WI38 (cell line): ENCODE data around the gene SNPH.

Experiments used
- H3K4me3 ChIP-seq: 2 replicates; pipeline ENCODE4 v1.5.1; 2011; ENCODE audit warnings: low read depth, mild to moderate bottlenecking, control low read depth, low read length
- TF ChIP-seq, protein P1 (sequence below): IDR thresholded peaks from 2 replicates; pipeline ENCODE4 v1.5.1; 2012; ENCODE audit warnings: low read depth, mild to moderate bottlenecking, control low read depth, low read length

Gene SNPH

DNA sequence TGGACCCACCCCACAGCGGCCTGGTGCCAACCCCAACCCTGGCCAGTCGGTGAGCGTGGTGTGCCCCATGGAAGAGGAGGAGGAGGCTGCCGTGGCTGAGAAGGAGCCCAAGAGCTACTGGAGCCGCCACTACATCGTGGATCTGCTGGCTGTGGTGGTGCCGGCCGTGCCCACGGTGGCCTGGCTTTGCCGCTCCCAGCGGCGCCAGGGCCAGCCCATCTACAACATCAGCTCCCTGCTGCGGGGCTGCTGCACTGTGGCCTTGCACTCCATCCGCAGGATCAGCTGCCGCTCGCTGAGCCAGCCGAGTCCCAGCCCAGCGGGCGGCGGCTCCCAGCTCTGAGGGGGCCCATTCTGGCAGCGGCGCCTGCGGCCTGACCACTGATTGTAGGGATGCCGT lies 39.6 kb downstream of the SNPH start:
- TF ChIP-seq, protein P1, sequence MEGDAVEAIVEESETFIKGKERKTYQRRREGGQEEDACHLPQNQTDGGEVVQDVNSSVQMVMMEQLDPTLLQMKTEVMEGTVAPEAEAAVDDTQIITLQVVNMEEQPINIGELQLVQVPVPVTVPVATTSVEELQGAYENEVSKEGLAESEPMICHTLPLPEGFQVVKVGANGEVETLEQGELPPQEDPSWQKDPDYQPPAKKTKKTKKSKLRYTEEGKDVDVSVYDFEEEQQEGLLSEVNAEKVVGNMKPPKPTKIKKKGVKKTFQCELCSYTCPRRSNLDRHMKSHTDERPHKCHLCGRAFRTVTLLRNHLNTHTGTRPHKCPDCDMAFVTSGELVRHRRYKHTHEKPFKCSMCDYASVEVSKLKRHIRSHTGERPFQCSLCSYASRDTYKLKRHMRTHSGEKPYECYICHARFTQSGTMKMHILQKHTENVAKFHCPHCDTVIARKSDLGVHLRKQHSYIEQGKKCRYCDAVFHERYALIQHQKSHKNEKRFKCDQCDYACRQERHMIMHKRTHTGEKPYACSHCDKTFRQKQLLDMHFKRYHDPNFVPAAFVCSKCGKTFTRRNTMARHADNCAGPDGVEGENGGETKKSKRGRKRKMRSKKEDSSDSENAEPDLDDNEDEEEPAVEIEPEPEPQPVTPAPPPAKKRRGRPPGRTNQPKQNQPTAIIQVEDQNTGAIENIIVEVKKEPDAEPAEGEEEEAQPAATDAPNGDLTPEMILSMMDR, result no peak

GRCh38 chr20:1306316-1307135 lies 40.4 kb downstream of the SNPH start:
- TF ChIP-seq, protein P1, result no peak
- no peak overlapping the region for H3K4me3 ChIP-seq

More for the DNA sequence above, 39.6 kb downstream of the SNPH start:
- no peak overlapping the region for H3K4me3 ChIP-seq

- no peak overlapping the region for H3K4me3 ChIP-seq
- TF ChIP-seq, protein P1, result no peak
Observed at GRCh38 chr20:1307171-1307570, 41.1 kb downstream of the SNPH start.

DNA sequence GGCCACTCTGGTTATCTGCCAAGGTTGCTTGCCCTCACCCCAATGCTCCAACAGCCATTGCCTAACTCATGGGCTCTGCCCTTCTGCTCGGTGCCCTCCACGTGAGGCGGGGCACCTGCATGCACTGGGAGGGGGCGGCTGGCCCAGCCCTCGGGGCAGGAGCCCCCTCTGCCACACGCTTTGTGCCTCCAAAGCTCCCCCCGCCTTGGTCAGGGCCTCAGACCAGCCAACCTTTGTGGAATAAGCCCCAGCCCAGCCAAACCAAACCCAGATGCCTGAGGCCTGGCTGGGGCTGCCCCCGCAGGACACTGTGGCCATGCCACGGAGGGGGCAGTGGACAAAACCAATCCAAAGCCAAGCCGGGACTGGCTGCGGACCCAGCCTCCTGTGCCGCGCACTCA lies 41.5 kb downstream of the SNPH start:
- H3K4me3 ChIP-seq, result no peak overlapping the region
- TF ChIP-seq, protein P1, result no peak

DNA sequence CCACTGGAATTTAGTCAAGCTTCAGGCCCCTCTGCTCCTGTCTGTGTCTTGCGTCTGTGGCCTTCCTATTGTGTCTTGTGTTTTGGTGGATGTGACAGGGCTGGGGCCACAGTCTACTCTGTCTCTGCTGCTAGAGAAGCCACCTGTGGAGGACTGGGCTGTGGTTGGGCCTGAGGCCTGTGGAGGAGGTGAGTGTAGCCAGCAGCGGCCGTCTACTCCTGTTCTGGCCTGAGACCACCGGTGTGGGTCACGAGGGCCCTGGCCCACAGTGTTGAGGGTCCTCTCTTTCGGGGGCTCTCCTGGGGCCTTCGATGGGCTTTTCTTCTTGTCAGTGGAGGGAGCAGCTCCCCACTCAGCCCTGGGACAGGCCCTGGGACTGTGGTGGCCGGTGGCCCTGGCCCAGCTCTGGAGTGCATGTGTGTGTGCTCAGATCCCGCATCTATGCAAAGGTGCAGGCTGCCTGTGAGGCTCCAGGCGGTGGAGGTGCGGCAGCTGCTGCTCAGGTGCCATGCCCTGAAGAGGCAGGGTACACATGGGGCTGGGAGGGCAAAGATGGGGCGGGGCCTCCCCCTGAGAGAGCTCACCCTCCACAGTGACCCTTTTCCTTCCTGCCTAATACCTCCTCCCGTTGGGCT lies 42.1 kb downstream of the SNPH start:
- TF ChIP-seq, protein P1, result no peak
- no peak overlapping the region for H3K4me3 ChIP-seq

DNA sequence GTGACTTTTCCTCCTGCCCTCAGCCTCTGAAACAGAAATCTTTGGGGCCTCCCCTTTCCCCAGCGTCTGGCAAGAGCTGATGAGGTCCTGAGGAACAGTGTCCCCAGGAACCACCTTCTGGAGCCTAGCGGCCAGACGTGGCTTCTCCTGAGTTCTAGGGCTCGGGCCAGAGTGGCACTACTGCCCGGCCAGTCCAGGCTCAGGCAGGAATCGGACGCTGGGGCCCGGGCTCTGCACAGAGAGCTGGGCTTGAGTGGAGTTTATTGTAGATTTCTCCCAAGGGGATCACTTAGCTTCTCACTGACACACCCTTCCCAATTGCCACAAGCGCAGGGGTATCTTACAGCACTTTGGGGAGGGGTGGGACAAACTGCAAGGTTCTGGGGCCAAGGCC lies 42.6 kb downstream of the SNPH start:
- TF ChIP-seq, protein P1, result no peak
- no peak overlapping the region for H3K4me3 ChIP-seq

DNA sequence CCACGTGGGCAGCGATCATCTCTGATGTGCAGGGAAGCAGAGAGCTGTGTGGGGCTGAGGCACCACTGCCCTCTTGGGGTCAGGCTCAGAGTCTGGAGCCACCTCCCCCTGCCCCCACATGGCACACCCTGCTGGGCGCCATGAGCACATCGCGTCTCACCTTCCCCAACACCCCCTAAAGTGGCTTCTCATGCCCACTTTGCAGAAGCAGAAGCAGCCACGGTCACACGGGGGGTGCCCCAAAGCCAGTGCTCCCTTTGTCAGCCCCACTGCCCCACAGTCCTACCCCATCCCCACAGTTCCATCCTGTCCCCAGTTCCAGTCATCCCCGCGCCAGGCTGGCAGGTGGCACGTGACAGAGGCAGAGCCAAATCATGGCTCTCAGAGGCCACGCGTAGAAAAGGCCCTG lies 43.3 kb downstream of the SNPH start:
- no peak overlapping the region for H3K4me3 ChIP-seq
- TF ChIP-seq, protein P1, result no peak
